GM19240 (cell line): Measurements from ENCODE around the gene TBX2.

Source experiments
- DNase-seq: peaks from one replicate; pipeline ENCODE4 v3.0.0; 2011; ENCODE audit warnings: low spot score; ENCODE audit not compliant: insufficient read length

The TBX2 gene

GRCh38 chr17:61368832-61369450 is 30.7 kb upstream of the TBX2 start:
- DNase-seq, result no peak

- DNase-seq, result no peak
Measured at GRCh38 chr17:61369751-61370150, 29.9 kb upstream of the TBX2 start.

GRCh38 chr17:61371179-61371578 is 28.5 kb upstream of the TBX2 start:
- no peak for DNase-seq

GRCh38 chr17:61371606-61372005 is 28.0 kb upstream of the TBX2 start:
- no peak for DNase-seq

GRCh38 chr17:61372436-61372835 is 27.2 kb upstream of the TBX2 start:
- DNase-seq, result no peak

GRCh38 chr17:61376931-61377838 is 22.5 kb upstream of the TBX2 start:
- DNase-seq, result no peak

GRCh38 chr17:61378658-61379456 is 20.8 kb upstream of the TBX2 start:
- DNase-seq, result no peak

- no peak for DNase-seq
Measured at GRCh38 chr17:61379457-61380216, 20.0 kb upstream of the TBX2 start.

- no peak for DNase-seq
Measured at GRCh38 chr17:61380217-61380835, 19.3 kb upstream of the TBX2 start.

GRCh38 chr17:61380836-61381525 is 18.7 kb upstream of the TBX2 start:
- DNase-seq, result no peak

GRCh38 chr17:61381537-61381936 is 18.1 kb upstream of the TBX2 start:
- DNase-seq, result no peak

- DNase-seq, result no peak
Measured at GRCh38 chr17:61382796-61383688, 16.6 kb upstream of the TBX2 start.

- DNase-seq, result no peak
Measured at GRCh38 chr17:61383689-61384201, 15.9 kb upstream of the TBX2 start.

GRCh38 chr17:61384354-61384691 is 15.3 kb upstream of the TBX2 start:
- no peak for DNase-seq

- no peak for DNase-seq
Measured at GRCh38 chr17:61384692-61385576, 14.7 kb upstream of the TBX2 start.

- DNase-seq, result no peak
Measured at GRCh38 chr17:61385577-61386236, 13.9 kb upstream of the TBX2 start.

- DNase-seq, result no peak
Measured at GRCh38 chr17:61386251-61386650, 13.4 kb upstream of the TBX2 start.

GRCh38 chr17:61387011-61387410 is 12.6 kb upstream of the TBX2 start:
- no peak for DNase-seq
